Tibial artery (tissue), 4 donors: ENCODE results near the gene EEPD1.

ENCODE experiments used
- DNase-seq, 2 donors: peaks; one replicate each; pipeline ENCODE4 v3.0.0-alpha.2; 2019
- H3K27ac ChIP-seq, 2 donors: fragments of 200-600 bp; sonication (generic) in 1 of 2; 1 replicate in 1 of 2; 2 replicates in 1 of 2; pipeline ENCODE4 v1.5.1; 2018 to 2019; ENCODE audit warnings: mild to moderate bottlenecking in 1 of 2
- H3K27me3 ChIP-seq, 2 donors: fragments of 200-600 bp; sonication (generic) in 1 of 2; one replicate each; pipeline versions ENCODE4 v1.5.1 to v1.6.0; 2016 to 2019
- H3K36me3 ChIP-seq, 3 donors: fragments of 200-600 bp; sonication (generic) in 2 of 3; one replicate each; pipeline ENCODE4 v1.5.1; 2016 to 2019; ENCODE audit warnings: mild to moderate bottlenecking in 2 of 3
- H3K4me1 ChIP-seq, 4 donors: fragments of 200-600 bp; sonication (generic) in 2 of 4; 1 replicate in 3 of 4; 2 replicates in 1 of 4; pipeline ENCODE4 v1.5.1; 2016 to 2019
- H3K4me3 ChIP-seq, 2 donors: fragments of 200-600 bp; sonication (generic) in 1 of 2; 1 replicate in 1 of 2; 2 replicates in 1 of 2; pipeline ENCODE4 v1.5.1; 2018 to 2019; ENCODE audit warnings: mild to moderate bottlenecking in 2 of 2
- H3K9me3 ChIP-seq, 3 donors: fragments of 200-600 bp; sonication (generic) in 1 of 3; one replicate each; pipeline ENCODE4 v1.5.1; 2016 to 2019
- intact Hi-C: fragments of 100-400 bp; cut with DNase I; formaldehyde crosslinking; loops from one replicate; pipeline ENCODE4 v1.15.0; 2023; ENCODE audit warnings: low total_unique reads
- TF ChIP-seq, protein P1 (sequence below), 2 experiments: fragments of 200-600 bp in 1 of 2; fragments of 450-650 bp in 1 of 2; IDR thresholded peaks; one replicate each; pipeline ENCODE4 v1.5.1; 2017 to 2019; ENCODE audit warnings: antibody characterized with exemption in 2 of 2, mild to moderate bottlenecking in 1 of 2, moderate library complexity in 1 of 2

Gene EEPD1

DNA sequence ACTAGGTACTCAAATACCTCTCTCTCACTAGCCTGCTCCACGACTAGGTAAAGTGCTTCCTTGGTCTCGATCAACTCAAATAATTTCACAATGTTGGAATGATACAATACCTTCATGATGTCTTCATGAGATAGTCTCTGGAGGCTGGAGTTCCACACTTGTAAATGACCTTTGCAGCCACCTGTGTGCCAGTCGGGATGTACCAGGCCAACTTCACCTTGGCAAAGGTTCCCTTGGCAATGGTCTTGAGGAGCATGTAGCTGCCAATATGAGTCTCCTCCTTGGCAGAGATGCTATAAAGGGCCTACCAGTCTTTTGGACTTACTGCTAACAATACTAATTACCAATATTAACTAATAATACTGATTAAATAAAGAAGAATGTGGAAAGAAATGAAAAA, 42.5 kb upstream of the EEPD1 start:
- intact Hi-C loops = no loop called here
- Histone ChIP-seq H3K36me3 (no peaks in the 10 kb centered on the region), H3K4me3 (no peak overlapping the region), H3K9me3 (no peaks in the 10 kb centered on the region), H3K27me3 (no peaks in the 10 kb centered on the region), H3K27ac (no peak overlapping the region), H3K4me1 (peaks cover 0 to 5% (median 3%) of the 10 kb centered on the region in 4 donors)
- no peak for DNase-seq
- TF ChIP-seq, protein P1, sequence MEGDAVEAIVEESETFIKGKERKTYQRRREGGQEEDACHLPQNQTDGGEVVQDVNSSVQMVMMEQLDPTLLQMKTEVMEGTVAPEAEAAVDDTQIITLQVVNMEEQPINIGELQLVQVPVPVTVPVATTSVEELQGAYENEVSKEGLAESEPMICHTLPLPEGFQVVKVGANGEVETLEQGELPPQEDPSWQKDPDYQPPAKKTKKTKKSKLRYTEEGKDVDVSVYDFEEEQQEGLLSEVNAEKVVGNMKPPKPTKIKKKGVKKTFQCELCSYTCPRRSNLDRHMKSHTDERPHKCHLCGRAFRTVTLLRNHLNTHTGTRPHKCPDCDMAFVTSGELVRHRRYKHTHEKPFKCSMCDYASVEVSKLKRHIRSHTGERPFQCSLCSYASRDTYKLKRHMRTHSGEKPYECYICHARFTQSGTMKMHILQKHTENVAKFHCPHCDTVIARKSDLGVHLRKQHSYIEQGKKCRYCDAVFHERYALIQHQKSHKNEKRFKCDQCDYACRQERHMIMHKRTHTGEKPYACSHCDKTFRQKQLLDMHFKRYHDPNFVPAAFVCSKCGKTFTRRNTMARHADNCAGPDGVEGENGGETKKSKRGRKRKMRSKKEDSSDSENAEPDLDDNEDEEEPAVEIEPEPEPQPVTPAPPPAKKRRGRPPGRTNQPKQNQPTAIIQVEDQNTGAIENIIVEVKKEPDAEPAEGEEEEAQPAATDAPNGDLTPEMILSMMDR (IDR thresholded peaks at IDR 0.05) = no peak

DNA sequence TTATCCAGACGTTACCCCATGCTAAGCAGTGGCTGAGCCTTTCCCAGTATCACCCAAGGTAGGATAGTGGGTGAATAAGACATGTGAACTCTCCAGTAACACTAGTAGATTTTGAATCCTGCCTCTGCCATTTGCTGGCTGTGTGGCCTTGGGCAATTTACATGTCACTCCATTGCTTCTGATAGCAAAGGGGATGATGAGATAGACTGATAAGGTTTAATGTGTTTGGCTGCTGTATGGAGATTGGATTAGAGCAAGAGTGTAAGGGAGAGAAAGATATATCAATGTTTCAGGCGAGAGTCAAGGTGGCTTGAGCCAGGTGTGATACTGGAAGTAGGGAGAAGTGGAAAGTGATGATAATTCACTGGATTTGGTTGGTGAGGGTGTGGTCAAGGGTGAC, 40.1 kb upstream of the EEPD1 start:
- Histone ChIP-seq H3K9me3 (no peaks in the 10 kb centered on the region), H3K4me1 (peaks cover 0 to 29% (median 25%) of the 10 kb centered on the region in 4 donors), H3K27me3 (no peaks in the 10 kb centered on the region), H3K27ac (no peak overlapping the region), H3K36me3 (no peaks in the 10 kb centered on the region), H3K4me3 (no peak overlapping the region)
- TF ChIP-seq, protein P1 (IDR thresholded peaks at IDR 0.05) = no peak
- no peak for DNase-seq
- intact Hi-C loops = no loop called here

DNA sequence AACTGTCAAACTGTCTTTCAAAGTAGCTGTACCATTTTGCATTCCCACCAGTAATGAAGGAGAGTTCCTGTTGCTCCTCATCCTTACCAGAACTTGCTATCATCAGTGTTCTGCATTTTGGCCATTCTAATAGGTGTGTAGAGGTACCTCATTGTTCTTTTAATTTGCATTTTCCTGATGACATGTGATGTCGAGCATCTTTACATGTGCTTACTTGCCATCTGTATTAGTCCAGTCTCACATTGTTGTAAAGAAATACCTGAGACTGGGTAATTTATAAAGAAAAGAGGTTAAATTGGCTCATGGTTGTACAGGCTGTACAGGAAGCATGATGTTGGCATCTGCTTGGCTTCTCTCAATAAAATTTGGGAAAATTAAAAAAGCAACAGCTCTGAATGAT, 38.7 kb upstream of the EEPD1 start:
- TF ChIP-seq, protein P1 (IDR thresholded peaks at IDR 0.05) = no peak
- intact Hi-C loops = no loop called here
- H3K27me3 ChIP-seq = no peaks in the 10 kb centered on the region
- DNase-seq = no peak
- H3K4me1 ChIP-seq = peaks cover 0 to 43% (median 38%) of the 10 kb centered on the region in 4 donors
- no peaks in the 10 kb centered on the region for H3K36me3 ChIP-seq
- no peaks in the 10 kb centered on the region for H3K9me3 ChIP-seq
- H3K27ac ChIP-seq = no peak overlapping the region
- H3K4me3 ChIP-seq = no peak overlapping the region

DNA sequence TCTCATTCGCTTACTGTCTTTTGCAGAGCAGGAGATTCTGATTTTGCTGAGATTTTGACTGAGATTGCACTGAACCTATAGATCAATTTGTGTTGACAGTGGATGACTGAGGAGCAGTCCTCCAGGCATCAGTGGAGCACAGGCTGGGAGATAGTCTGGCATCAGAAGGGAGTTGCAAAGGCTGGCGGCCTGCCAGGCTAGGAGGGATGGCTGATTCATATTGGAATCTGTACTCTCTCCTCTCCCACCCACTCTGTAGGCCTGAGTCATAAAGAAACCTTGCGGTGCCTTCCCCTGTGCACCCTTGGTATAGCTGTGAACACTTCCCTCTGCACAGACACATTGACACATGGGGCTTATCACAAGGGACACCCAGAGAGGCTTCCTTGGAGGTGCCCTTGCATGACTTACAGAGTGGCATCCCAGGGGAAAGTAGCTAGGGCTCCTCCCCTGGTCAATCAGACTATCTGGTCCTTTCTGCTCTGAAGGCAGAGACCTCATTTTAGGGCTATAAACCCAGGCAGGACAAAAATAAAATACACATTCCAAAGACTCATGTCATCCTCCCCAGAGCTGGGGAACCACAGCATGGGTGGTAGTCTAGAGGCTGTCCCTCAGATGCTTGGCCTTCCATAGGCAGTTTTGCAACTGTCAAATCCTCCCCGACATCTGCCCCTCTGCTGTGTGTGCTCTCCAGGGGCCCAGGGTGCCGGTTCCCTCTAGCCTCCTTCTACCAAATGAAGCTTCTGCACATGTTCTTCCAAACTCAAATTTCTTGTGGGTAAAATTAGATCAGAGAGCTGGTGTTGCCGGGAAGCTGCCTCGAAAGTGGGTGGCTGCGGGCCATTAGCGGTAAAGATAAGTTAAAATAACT, 37.4 kb upstream of the EEPD1 start:
- no peaks in the 10 kb centered on the region for H3K9me3 ChIP-seq
- peak overlapping the region; percentile 72 to 85 for H3K27ac ChIP-seq
- TF ChIP-seq, protein P1 (IDR thresholded peaks at IDR 0.05) = no peak
- H3K4me3 ChIP-seq = no peak overlapping the region
- intact Hi-C loops = no loop called here
- DNase-seq = peak; percentile 75 to 83
- no peaks in the 10 kb centered on the region for H3K36me3 ChIP-seq
- no peaks in the 10 kb centered on the region for H3K27me3 ChIP-seq
- peaks cover 0 to 56% (median 50%) of the 10 kb centered on the region in 4 donors for H3K4me1 ChIP-seq

DNA sequence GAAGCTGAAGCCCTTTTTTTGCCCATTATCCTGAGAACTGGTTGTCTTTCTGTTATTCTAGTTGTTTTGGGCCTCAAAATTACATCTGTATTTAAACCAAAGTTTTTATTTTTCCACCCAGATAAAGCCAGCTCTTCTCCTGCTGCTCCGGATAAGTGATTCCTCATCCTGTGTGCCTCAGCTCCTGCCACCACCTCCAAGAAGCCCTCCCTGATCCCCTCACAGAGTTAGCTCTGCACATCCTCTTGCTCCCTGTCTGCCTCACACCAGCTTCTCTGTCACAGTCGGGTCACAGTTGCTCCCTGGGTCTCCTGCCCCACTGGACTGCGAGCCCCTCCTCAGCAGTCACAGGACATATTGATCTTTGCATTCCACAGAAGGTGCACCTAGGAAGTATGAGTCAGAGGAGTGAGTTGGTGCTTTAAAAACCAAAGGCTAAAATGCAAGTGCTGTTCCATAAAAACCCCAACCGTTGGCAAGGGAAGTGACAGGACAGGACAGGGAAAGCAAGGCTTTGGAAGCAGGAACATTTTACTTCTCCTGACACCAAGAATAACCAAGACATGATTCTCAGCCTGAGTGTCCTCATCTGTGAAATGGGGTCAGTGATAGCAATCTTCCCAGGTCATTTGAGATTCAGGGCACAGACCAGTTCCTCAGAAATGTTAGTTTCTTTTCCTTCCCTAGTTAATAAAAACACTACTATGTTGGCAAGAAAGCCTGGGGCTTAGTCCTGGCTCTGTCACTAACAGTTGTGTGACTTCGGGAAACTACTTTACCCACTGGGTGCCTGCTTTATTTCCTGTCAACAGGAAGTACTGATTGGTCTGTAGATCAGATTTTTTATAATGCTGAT, 36.5 kb upstream of the EEPD1 start:
- Histone ChIP-seq H3K9me3 (no peaks in the 10 kb centered on the region), H3K27me3 (no peaks in the 10 kb centered on the region), H3K27ac (peak overlapping the region; percentile 72 to 85), H3K4me1 (peaks cover 0 to 57% (median 50%) of the 10 kb centered on the region in 4 donors), H3K36me3 (no peaks in the 10 kb centered on the region), H3K4me3 (no peak overlapping the region)
- DNase-seq = no peak
- intact Hi-C loops = no loop called here
- TF ChIP-seq, protein P1 (IDR thresholded peaks at IDR 0.05) = no peak
